Measurements from ENCODE around the gene PKN2.
"Not testable (repeated sequence)": the region's sequence is repeated elsewhere in the genome, so short reads cannot be mapped to it uniquely, and the experiment has no call there.

The PKN2 gene

DNA sequence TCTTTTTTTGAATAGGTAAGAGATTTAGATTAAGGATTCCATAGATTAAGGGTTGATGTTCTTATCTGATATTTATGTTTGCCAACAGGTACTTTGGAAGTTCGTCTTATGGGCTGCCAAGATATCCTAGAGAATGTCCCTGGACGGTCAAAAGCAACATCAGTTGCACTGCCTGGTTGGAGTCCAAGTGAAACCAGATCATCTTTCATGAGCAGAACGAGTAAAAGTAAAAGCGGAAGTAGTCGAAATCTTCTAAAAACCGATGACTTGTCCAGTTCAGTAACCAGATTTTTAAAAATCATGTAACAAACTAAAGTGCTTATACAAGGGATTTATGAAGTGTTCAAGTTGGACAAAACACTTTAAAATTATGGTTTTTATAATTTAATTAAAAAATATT, 100.5 kb downstream of the PKN2 start:
- no peak for DNase-seq (ENCODE audit: low read depth in 3 of 3, low spot score in 1 of 3)

DNA sequence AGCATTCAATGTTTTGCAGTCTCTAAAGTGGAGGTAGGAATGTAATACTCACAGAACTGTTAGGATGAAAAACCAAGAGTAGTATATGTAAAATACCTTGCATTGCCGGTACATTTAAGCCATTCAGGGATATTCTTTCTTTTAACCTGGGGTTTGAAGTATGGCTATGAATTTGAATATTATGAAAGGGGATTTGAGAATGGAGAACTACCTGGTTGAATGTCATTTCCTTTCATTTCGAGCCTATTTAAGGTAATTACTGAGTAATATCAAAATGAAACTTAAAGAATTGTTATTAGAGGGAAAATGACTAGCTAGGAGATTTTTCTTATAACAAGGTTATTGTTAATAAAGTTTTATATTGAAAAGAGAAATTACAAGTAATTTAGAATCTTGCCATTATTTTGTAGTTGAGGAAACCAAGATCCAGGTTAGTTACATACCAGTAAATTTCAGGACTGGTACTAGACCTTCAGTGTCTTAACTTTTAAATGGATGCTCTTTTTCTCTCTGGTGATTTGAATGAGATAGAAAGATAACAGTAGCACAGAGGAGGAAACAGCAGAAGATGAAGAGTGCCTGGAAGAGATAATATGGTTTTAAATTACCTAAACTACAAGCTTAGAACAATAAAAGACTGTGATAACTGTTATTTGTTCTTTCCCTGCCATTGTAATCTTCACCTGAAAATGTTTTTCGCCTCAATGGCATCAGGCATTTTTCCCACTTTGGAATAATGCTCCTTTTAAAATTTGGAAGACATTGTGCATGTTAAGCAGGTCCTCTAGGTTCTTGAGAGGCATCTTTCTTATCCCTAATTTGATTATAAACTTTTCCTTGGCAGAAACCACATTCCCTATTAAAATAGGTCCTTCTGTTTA, 103.2 kb downstream of the PKN2 start:
- DNase-seq (ENCODE audit: low read depth in 3 of 3, low spot score in 1 of 3), result no peak

DNA sequence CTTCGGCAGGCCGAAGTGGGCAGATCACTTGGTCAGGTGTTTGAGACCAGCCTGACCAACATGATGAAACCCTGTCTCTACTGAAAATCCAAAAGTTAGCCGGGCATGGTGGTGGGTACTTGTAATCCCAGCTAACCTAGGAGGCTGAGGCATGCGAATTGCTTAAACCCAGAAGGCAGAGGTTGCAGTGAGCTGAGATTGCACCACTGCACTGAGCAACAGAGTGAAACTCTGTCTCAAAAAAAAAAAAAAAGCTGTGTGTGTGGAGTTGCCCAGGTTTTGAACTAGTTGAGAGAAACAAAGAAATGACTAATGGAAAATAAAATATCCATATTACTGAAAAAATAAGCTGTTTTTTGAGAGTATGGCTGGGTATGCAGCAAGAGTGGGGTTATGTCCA, 107.1 kb downstream of the PKN2 start:
- DNase-seq (ENCODE audit: low read depth in 3 of 3, low spot score in 1 of 3), result no peak

DNA sequence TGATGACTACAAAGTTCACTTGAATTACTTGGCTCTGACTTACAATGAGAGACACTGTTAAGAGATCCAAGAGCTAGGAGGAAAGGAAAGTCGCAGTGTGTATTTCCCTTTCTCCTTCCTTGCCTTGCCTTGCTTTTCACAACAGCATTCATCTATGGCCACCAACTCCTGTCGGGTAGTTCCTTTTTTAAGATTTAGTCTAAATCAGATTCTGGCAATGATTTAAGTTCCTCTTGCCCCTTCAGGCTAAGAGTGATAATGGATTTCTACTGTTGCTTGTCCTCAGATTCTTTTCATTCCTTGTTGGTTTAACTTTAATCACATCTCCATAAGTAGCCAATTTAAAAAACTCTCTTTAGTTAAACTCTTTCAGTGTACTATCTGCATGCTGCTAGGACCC, 115.4 kb downstream of the PKN2 start:
- DNase-seq (ENCODE audit: low read depth in 3 of 3, low spot score in 1 of 3), result no peak

DNA sequence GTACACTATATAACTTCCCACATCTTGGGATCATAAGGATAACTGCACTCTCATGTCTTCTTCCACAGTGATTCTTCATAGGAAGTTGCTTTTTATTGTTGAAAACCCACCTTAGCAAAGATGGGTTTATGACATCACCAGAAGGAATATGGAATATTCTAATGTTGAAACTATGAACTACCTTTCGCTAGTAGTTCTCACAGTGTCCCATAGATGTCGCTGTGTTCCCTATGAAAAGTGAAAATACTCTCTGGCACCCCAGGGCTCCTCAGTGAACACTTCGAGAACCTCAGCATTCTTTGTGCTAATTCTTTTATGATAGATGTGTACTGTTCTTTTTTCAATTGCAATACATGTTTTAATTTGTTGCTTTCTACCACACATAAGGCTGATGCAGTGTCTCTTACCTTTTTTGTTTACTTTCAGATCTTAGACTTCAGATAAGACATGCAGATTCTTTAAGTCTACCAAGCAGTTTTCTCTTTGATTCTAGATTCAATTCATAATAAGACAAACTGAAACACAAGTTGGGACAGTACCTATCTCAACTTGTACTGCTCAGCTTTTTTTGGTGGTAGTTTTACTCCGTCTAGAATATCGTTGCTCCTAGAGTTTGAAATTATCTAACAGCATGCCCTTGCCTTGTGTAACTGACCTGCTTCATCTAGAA, 116.4 kb downstream of the PKN2 start:
- no peak for DNase-seq (ENCODE audit: low read depth in 3 of 3, low spot score in 1 of 3)

DNA sequence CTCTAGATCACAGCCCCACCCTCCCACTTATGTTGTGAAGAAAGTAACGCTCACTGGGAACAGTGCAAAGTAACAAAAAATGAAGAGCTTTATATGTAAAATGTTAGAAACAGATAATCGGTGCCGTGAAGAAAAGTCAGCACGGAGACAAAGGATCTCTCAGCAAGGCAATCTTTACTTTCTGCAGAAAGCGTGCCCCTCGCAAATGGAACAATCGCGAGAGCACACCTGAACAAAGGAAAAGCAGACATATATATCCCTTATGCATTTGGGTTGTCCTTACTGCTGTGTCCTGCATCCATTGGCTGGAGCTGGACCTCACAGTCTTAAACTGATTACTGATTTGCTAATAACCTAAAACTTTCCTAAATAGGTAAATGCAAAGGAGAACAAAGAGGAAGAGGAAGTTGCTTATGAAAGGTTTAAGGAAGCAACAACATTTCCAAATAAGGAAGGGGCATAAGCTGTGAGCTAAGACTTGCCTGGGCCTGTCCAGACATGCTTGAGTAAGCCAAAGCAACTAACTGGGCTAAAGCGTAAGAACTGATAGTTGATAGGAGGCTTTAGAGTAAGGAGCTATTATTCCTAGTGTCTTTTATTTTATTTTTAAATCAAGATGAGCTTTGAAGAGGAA, 117.6 kb downstream of the PKN2 start:
- no peak for DNase-seq (ENCODE audit: low read depth in 3 of 3, low spot score in 1 of 3)

DNA sequence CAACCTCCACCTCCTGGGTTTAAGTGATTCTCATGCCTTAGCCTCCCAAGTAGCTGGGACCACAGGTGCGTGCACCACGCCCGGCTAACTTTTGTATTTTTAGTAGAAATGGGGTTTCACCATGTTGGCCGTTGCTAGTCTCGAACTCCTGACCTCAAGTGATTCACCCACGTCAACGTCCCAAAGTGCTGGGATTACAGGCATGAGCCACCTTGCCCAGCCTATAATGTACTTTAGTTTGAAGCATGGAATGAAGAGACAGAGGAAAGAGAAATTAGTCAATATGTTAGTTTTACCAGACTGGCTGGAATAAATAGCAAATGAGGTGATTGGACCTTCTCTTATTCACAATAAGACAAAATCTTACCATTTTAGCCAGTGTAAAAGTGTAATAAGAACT, 118.3 kb downstream of the PKN2 start:
- DNase-seq (ENCODE audit: low read depth in 3 of 3, low spot score in 1 of 3), result no peak

DNA sequence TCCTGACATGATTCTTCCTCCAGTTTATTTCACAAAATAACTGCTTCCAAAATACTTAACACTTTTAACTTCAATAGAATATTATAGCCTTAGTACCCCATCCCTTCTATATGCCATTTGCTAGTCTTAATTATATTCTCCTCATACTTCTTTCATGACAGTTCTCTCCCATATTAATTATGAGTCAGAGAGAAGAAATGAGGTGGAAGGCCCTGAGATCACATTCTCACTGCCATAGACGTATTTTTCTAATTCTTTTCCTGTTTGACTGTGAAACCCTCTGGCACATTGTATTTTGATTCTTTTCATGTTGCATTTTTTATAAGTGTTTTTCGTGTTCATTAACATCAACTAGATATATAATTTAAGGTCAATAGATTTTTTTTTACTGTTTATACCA, 118.9 kb downstream of the PKN2 start:
- DNase-seq (ENCODE audit: low read depth in 3 of 3, low spot score in 1 of 3), result no peak

DNA sequence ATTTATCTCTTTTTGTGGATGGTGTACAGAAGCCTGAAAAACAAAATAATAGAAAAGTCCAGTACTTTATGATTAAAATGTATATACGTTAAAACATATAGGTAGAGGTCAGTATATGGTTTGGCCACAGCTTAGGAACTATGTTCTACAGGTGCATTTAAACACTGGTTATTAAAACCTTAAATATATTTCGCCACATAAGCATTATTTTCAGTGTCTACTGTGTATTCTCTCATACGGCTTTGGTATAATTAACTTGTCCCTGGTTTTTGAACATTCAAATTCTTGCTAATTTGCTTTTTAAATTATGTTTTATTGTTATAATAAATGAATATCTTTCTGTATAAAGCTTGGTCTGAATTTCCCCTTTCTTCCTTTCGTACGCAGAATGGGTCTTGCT, 119.4 kb downstream of the PKN2 start:
- DNase-seq (ENCODE audit: low read depth in 3 of 3, low spot score in 1 of 3), result no peak

DNA sequence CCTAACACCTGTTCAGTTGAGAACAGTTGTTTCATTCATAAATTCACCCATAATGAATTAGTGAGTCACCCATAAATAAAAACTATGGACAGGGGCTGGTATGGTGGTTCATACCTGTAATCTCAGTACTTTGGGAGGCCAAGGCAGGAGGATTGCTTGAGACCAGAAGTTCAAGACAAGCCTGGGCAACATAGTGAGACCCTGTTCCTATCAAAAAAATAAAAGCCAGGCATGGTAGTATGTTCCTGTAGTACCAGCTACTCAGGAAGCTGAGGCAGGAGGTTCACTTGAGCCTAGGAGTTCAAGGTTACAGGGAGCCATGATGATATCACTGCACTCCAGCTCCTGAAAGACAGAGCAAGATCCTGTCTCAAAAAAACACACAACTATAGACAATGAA, 128.3 kb downstream of the PKN2 start:
- no peak for DNase-seq (ENCODE audit: low read depth in 3 of 3, low spot score in 1 of 3)

DNA sequence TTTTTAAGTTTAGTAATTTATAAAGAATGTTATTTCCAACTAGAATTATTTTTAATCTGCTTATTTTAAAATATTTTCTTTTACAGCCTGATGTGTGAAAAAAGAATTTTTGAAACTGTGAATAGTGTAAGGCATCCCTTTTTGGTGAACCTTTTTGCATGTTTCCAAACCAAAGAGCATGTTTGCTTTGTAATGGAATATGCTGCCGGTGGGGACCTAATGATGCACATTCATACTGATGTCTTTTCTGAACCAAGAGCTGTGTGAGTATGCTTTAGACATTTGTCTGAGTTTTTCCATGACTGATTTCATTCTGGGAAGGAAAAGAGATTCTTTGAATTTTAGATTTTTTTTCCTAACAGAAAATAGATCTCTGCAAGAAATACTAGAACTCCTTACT, 129.4 kb downstream of the PKN2 start:
- DNase-seq (ENCODE audit: low read depth in 3 of 3, low spot score in 1 of 3), result no peak

DNA sequence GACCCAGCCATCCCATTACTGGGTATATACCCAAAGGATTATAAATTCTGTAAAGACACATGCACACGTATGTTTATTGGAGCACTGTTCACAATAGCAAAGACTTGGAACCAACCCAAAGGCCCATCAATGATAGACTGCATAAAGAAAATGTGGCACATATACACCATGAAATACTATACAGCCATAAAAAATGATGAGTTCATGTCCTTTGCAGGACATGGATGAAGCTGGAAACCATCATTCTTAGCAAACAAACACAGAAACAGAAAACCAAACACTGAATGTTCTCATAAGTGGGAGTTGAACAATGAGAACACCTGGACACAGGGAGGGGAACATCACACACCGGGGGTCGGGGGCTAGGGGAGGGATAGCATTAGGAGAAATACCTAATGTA, 135.6 kb downstream of the PKN2 start:
- DNase-seq (ENCODE audit: low read depth in 3 of 3, low spot score in 1 of 3), result not testable (repeated sequence)

DNA sequence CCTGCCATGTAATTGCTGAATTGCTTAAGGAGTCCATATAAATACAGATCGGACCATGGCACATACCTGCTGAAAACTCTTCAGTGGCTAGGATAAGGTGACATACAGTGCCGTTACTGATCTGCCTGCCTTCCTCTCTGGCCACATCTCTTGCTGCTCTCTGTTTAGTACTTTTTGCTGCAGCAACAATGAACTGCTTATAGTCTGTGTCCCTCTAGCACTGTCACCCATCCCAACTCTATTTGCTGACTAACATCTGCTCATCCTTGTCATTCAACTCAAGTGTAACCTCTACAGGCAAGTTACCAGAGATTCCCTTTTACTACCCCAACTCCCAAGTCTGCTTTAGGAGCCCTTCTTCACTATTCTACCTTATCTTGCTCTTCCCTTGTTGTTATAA, 141.6 kb downstream of the PKN2 start:
- DNase-seq (ENCODE audit: low read depth in 3 of 3, low spot score in 1 of 3), result no peak

DNA sequence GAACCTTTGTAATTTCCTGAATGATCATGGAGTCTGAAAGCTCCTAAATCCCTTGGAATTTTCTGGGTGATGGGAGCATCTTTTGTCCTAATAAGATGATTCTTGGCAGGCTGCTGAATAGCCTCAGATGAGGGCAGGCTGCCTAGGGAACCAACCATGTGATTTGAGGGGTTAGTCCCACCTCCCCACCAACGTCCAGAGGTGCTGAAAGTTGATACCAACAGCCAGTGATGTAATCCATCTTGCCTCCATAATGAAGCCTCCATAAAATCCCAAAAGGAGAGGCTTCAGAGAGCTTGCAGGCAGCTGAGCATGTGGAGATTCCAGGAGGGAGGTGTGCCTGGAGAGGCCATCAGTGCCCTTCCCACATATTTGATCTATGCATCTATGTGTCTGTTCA, 163.6 kb downstream of the PKN2 start:
- no peak for DNase-seq (ENCODE audit: low read depth in 3 of 3, low spot score in 1 of 3)

DNA sequence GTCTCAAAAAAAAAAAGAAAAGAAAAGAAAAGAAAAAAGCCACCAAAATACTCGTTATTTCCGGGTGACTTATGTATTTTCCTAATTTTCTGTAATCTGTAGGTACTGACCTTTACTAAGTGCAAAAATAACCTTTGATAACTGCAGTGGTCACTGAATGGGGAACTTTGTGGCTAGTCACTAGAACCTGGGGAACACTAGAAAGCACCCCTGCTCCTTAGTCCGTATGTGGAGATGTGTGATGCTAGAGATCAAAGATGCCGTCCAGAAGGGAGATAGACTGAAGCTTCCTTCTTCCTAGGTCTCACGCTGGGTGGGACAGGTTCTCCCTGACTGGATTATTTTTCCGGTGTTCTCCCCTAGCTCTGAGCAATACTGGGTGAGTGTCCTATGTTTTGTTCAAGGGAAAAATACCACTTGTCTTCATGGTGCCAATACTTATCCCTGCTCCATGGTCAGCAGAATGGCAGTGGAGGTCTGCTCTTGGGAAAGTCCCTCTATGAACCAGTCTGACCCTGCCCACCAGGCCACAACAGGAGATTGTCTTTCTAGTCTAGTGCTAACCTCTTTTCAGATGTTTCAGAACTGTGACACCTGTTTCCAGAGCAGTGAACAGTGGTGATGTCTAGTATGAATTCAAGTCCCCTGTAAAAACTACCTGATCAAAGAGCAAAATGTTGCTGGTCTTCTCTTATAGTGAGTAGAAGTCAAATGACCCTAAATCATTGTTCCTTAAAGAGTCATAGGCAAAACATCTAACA, 167.4 kb downstream of the PKN2 start:
- DNase-seq (ENCODE audit: low read depth in 3 of 3, low spot score in 1 of 3), result no peak

DNA sequence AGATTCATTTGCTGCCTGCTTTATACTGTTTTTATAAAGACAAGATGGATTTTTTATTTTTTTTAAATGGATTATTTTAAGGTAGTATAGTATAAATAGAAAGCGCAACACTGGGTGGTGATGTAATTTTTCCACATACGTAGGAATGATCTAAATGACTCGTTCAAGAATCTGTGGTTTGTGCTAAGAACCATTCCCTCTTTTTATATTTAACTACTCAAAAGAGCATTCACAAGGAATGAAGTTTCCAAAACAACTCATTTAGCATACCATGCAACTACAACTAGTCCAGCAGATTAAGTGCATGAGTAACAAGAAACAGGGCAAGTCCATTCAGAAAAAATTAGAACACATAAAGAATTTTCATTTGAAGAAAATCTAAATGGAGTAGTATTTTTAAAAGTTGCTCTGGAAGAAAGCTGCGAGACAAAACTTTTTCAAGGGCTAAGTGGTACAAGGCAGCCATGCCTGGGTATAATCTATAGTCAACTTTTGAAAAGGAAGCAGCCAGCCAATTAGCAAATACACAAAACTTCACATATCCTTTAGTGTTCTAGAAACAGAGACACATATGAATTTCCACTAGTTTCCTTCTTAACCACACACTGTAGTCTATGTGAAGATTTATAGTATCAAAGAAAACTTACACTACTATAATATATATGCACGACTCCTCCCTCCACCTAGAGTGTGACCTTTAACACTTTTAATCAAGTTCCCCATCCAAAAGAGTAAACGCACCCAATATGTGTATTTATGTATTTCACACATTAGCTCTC, 183.9 kb downstream of the PKN2 start:
- no peak for DNase-seq (ENCODE audit: low read depth in 3 of 3, low spot score in 1 of 3)

DNA sequence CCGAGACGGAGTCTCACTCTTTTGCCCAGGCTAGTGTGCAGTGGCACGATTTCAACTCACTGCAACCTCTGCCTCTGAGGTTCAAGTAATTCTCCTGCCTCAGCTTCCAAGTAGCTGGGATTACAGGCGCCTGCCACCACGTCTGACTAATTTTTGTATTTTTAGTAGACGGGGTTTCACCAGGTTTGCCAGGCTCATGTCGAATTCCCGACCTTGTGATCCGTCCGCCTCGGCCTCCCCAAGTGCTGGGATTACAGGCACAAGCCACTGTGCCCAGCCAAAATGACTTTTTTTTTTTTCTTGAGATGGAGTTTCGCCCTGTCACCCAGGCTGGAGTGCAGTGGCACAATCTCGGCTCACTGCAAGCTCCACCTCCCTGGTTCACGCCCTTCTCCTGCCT, 185.6 kb downstream of the PKN2 start:
- not testable (repeated sequence) for DNase-seq (ENCODE audit: low read depth in 3 of 3, low spot score in 1 of 3)

DNA sequence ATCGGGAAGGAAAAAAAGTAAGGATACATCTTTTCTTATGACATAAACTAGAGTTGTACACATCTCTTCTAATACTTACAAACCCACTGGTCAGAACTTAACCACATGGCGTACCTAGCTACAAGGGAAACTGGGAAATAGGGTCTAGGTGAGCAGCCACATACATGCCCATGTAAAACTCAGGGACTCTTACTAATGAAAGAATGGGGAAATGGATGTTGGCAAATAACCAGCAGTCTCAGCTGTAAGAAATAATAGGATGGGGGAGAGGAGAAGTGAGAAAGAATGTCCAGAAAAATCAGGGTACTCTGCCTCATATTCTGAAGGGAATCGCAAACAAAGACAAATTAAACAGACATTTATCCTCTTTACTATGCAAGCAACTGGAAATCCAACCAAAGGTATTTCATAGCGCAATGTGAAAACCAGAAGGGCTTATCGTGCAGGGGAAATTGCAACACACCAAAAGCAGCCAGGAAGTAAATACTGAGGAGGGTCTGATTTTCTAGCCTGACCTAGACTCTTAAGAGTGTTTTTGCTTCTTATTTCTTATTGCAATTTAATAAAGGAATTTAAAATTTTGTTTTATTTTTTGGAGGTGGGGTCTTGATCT, 189.8 kb downstream of the PKN2 start:
- no peak for DNase-seq (ENCODE audit: low read depth in 3 of 3, low spot score in 1 of 3)

DNA sequence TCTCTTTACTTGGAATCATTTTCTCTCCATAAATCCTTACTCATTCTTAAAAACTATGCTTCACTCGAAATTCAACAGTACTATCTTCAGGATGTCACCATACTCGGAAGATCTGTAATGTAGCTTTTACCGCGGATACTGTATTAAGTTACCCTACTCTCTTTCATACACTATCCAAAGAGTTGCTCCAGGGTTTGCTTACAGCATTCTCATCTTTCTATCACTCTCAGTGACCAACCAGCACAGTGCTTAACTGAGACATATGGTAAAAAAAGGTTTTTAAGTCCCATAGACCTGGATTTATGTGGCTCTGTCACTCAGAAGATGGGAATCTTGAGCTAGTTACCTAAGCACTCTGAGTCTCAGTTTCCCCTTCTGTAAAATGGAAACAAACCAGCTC, 191.5 kb downstream of the PKN2 start:
- no peak for DNase-seq (ENCODE audit: low read depth in 3 of 3, low spot score in 1 of 3)

DNA sequence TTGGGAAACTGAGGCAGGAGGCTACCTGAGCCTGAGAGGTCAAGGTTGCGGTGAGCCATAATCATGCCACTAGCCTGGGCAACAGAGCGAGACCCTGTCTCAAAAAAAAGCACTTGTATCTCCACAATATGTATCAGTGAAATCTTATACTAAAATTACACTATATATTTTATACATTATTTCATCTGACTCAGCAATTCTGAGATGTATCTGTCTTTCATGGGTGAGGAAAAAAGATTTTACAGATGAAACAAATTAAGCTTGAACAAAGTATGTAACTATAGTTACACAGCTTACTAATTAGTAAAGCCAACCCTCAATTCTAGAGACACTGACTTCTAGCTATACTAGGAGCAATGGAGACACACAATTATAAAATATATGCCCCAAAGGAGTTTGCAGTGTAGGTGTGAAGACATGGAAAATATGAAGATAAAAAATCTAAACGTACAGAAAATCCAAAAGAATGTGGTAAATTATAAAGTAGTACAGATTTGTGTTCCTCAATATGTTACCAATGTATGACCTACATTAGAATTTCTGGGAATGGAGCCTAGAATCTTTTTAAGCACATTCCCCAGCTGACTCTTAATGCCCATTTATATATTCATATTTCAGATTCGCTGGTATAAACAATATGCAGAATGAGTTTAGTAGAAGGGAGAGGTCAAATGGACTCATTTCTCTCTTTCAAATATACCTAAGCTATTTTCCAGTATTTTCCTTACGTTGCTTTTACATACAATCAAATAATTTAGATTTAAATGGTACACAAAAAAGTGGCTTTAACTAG, 192.7 kb downstream of the PKN2 start:
- DNase-seq (ENCODE audit: low read depth in 3 of 3, low spot score in 1 of 3), result no peak

All from stimulated activated CD4-positive, alpha-beta T cell treated with anti-CD3 and anti-CD28 coated beads, TNF-alpha, amount 100 ng/mL, for 1 hour (primary cell).